NCI-H146 treated with DMSO at 0.1 percent for 48 hours (cell line): Measurements from ENCODE around the gene FAM90A1.
"Not testable (repeated sequence)": the region's sequence is repeated elsewhere in the genome, so short reads cannot be mapped to it uniquely, and the experiment has no call there.

ENCODE experiments used
- DNase-seq: peaks from one replicate; lab custom pipeline; 2025; ENCODE audit not compliant: unreplicated experiment; lab: John Stamatoyannopoulos, UW

The FAM90A1 gene

DNA sequence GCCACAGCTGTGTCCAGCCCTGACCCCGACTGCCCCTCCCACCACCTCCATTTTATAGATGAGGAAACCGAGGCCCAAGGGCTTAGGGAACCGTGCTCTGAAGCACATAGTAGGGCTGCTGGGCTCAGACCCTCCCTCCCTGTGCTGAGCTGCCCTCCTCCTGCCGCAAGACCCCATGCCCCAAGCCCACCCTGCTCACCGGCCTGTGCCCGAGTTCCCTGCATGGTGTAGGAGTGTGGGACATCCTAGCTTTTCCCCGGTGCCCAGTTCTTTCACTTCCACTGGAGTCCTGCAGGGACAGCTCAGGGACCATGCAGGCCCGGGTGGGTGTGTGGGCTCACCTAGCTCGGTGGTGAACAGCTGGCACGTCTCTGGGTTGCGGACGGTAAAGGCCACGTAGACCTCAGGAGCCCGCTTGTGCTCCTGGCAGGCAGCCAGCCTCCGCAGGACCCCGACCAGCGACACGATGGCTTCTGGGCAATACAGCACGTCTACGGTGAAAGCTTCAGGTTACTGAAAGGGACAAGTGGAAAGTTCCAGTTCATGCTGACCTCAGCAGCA lies 6.6 kb upstream of the FAM90A1 start:
- not testable (repeated sequence) for DNase-seq

GRCh38 chr12:8233300-8233855 lies 6.0 kb upstream of the FAM90A1 start:
- not testable (repeated sequence) for DNase-seq

- DNase-seq = not testable (repeated sequence)
Measured at GRCh38 chr12:8231666-8232608, 4.5 kb upstream of the FAM90A1 start.

DNA sequence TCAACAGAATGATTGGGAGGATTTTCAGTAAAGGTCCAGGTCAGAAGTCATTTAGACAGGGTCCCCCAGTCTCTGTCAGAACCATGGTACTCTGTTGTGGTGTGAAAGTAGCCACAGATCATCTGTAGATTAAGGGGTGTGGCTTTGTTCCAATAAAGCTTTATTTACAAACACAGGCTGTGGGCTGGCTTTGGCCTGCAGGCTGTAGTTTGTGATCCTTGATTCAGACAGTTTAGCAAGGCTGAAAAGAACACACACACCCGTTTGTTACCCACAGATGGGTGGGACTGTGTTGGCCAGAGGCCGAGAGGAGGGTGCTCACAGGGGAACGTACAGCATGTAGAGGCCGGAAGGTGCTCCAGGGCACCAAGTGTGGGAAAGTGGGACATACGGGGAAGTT lies 3.6 kb upstream of the FAM90A1 start:
- not testable (repeated sequence) for DNase-seq

- not testable (repeated sequence) for DNase-seq
Measured at GRCh38 chr12:8229486-8229885, 2.1 kb upstream of the FAM90A1 start.

GRCh38 chr12:8228607-8229006 lies 1.2 kb upstream of the FAM90A1 start:
- not testable (repeated sequence) for DNase-seq

- DNase-seq = not testable (repeated sequence)
Measured at GRCh38 chr12:8227732-8228077, 287 bp upstream of the FAM90A1 start.

DNA sequence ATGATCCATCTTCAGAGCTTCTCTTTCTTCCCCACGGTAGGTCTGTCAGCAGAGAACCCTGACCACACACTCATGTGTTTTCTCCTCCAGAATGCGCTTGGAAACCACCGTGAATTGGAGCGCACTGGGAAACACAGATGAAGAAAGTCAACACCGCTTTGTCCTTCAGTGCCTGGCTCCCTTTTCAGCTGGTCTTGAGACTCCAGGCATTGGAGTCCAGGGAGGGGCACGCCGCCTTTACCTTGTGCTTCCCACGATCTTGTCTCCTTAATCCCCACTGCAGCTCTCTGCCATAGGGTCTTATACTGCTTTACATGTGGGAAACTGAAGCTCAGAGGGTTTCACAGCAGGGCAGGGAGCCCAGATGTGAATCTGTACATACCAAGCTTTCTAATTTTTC lies 1.1 kb downstream of the FAM90A1 start:
- no peak for DNase-seq

DNA sequence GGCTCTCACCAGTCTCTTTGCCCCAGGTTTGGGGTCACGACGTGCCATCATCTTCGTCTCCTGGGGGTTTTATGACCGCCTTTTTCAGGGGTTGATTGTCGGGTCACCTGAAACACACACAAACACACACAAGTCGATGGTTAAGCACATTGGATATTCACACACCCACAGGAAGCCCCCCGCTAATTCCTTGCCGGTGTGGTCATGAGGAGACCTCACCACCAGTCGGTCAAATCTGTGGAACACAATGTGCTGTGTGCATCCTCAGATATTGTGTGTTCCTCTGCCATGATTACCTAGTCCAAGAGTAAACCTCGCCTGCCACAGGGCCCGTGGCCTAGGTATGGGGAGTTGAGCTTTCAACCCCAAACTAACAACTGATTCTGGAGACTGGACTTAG lies 2.6 kb downstream of the FAM90A1 start:
- DNase-seq = not testable (repeated sequence)

GRCh38 chr12:8223646-8224045 lies 3.8 kb downstream of the FAM90A1 start:
- DNase-seq = not testable (repeated sequence)

DNA sequence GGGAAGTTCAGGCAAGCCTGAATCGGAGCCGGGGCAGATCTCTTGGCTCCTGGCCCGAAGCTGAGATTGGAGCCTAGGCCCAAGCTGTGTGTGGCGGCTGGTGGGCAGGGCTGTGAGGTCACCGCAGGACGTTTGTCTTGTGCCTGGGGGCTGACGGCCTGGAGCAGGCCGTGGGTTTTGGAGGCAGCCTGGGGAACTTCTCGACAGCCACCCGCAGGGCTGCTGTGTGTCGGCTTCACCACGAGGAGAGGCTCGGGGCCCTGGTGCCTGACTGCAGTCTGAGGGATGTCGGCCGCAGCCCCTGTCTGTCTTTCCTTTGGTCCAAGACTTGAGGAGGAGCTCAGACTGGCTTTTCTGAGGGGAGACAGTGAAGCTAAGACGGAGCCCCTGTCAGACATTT lies 5.1 kb downstream of the FAM90A1 start:
- DNase-seq = not testable (repeated sequence)

- not testable (repeated sequence) for DNase-seq
Measured at GRCh38 chr12:8221844-8222243, 5.6 kb downstream of the FAM90A1 start.

DNA sequence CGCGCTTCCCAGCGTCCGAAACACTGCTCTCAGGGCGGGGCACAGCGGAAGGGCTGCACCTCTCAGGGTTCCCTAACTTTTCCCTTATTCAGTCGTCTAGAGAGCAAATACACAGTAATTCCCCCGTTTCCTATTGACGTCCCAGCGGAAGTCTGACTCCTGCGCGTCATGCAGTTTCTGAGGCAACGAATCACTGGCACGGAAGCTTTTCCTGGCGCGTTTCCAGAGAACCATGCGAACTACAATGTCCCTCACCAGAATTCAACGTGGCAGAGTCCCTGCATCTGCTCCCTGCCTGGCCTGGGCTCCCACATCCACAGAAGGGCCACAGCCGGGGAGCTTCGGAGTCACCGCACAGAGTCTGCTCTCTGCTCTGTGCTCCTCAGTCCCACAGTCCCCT lies 6.0 kb downstream of the FAM90A1 start:
- not testable (repeated sequence) for DNase-seq

DNA sequence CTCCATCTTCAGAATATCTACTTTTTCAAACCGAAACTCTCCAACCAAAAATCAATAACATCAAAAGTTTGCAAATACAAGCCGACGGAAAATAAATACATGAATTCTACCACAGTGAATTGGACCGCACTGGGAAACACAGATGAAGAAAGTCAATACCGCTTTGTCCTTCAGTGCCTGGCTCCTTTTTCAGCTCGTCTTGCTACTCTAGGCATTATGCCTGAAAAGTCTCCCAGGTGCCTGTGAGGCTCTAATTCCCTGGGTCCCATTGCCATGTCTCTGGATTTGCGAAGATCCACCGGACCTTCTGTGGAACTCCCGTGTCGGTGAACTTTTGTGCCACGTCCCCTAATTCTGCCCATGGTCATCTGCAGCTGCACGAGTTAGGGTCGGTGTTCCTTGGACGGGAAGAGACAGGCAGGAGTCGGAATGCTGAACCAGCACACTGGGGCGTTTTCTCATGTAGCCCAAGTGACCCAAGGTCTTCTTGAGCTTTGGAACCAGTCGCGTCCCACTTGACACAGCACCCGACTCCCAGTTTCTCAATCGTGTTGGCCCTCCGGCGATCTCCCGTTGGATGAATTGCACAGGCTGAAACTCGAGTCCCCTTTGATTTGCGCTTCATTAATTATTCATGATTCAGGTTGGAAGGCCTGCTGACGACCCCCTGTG lies 8.6 kb downstream of the FAM90A1 start:
- not testable (repeated sequence) for DNase-seq

DNA sequence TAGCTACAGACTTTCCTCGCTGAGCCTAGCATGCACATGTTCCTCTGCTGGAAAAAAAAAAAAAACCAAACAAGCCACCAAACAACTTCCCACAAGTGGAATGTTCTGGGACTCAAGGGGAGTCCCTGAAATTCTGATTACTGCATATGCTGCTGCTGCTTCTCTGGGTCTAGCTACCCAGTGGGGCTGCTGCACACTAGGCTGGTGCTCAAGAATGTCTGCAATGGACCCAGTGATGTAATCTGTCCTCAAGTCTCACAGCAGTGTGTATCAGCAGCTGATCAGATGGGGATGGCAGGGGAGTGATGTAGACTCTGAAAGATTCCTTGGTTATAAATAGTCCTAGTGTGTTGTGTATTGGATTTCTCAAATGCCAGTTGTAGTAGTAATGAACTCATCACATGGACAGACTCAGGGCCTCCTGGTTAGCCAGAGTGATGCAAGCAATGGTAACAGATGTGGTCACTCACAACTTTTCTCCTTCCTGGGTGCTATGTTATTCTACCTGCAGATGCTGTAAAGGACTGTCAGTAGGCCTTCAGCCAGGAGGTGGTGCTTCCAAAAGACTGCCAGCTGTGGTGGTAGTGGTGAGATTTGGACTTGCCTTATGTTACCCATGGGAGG lies 29.6 kb downstream of the FAM90A1 start:
- not testable (repeated sequence) for DNase-seq

- not testable (repeated sequence) for DNase-seq
Measured at GRCh38 chr12:8188088-8188487, 39.3 kb downstream of the FAM90A1 start.

GRCh38 chr12:8184206-8184605 lies 43.2 kb downstream of the FAM90A1 start:
- DNase-seq = not testable (repeated sequence)

- not testable (repeated sequence) for DNase-seq
Measured at GRCh38 chr12:8183346-8183745, 44.1 kb downstream of the FAM90A1 start.

DNA sequence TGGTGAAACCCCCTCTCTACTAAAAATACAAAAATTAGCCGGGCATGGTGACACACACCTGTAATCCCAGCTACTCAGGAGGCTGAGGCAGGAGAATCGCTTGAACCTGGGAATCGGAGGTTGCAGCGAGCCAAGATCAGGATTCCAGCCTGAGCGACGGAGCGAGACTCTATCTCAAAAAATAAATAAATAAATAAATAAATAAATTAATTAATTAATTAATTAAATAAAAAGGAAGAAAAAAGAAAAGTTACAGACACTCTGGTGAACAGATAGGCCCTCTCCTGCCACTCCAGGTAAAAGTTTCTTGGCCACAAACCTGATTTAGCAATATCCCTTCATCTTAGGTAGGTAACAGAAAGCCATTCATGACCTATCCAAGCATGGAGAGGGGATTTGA lies 44.5 kb downstream of the FAM90A1 start:
- not testable (repeated sequence) for DNase-seq

GRCh38 chr12:8181271-8181670 lies 46.1 kb downstream of the FAM90A1 start:
- not testable (repeated sequence) for DNase-seq
